SJCRH30 (cell line): ENCODE data around the gene MSMB. TPM values are rescaled to one million over a fixed set of nuclear protein-coding genes. Genes with fewer than 3 reads are reported as not detected.
"Not testable (repeated sequence)": the region's sequence is repeated elsewhere in the genome, so short reads cannot be mapped to it uniquely, and the experiment has no call there.

Experiments
- DNase-seq, 2 experiments: peaks; one replicate each; pipeline ENCODE4 v3.0.0-alpha.2; 2015 to 2020
- H3K27ac ChIP-seq: fragments of 250-450 bp; sonication (Bioruptor Pico); 2 replicates; pipeline ENCODE4 v1.5.1; 2020; ENCODE audit warnings: mild to moderate bottlenecking, moderate library complexity
- H3K27me3 ChIP-seq: fragments of 250-450 bp; sonication (Bioruptor Pico); 2 replicates; pipeline ENCODE4 v1.5.1; 2020; ENCODE audit warnings: mild to moderate bottlenecking, moderate library complexity
- H3K36me3 ChIP-seq: fragments of 250-450 bp; sonication (Bioruptor Pico); 2 replicates; pipeline ENCODE4 v1.5.1; 2020; ENCODE audit warnings: mild to moderate bottlenecking, moderate library complexity
- H3K4me1 ChIP-seq: fragments of 250-450 bp; sonication (Bioruptor Pico); 2 replicates; pipeline ENCODE4 v1.5.1; 2020; ENCODE audit warnings: mild to moderate bottlenecking, moderate library complexity
- H3K4me3 ChIP-seq: fragments of 250-450 bp; sonication (Bioruptor Pico); 2 replicates; pipeline ENCODE4 v1.5.1; 2020; ENCODE audit warnings: mild to moderate bottlenecking, moderate library complexity
- H3K9me3 ChIP-seq: fragments of 250-450 bp; sonication (Bioruptor Pico); replicated peaks from 2 replicates; pipeline ENCODE4 v1.5.1; 2020; ENCODE audit warnings: mild to moderate bottlenecking, moderate library complexity
- total RNA-seq: library from RNA; depleted of rRNA; stranded (reverse); fragments of >200 nt; shearing (Covaris generic); gene quantifications from 2 replicates; pipeline ENCODE4 v1.2.3, GENCODE V29; 2014

Gene MSMB
- total RNA-seq, 1 experiment from 2014 or later = not detected

DNA sequence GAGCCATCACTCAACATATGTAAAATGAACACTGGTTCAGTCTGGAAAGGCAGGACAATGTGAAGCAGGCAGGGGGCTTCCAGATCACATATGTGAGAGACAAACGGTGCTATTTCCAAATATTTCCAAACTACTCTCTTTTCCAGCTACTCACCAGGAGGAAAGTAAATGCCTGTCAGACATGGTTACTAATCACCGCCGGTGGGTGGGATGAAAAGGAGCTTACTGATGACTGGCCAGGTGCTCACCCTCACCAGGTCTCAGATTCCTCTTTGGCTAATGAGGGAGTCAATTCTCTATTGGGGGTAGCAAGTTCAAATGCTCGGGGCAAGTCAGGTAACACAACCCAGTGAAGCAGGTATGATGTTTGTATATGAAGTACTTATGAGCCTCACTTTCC, 9.7 kb upstream of the MSMB start:
- Histone ChIP-seq H3K4me3 (no peak overlapping the region), H3K36me3 (no peaks in the 10 kb centered on the region), H3K27me3 (no peaks in the 10 kb centered on the region)

DNA sequence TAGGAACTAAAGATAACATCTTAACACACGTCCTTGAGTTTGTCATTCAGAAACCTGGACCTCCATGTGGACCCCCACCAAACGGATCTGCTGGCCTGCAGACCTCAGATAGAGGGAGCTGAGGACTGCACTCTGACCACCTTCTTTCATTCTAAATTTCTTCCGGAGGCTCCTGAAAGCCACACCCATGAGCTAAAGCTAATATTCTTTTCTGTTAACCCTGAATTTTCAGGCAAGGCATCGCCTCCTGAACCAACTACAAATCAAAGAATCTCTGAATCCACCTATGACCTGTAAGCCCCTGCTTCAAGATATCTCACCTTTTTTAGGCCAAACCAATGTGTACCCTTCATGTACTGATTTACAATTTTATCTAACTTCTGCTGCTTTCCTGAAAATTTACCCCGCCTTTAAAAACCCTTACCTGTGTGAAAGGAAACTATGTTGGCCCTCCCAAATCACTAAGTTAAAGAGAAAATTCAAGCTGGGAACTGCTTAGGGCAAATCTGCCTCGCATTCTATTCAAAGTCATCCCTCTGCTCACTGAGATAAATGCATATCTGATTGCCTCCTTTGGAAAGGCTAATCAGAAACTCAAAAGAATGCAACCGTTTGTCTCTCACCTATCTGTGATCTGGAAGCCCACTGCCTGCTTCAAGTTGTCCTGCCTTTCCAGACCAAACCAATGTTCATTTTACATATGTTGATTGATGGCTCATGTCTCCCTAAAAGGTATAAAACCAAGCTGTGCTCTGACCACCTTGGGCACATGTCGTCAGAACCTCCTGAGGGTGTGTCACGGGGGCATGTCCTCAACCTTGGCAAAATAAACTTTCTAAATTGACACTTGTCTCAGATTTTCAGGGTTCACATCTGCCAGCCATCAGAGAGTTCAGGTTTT, 7.7 kb upstream of the MSMB start:
- Histone ChIP-seq H3K4me3 (no peak overlapping the region), H3K36me3 (no peaks in the 10 kb centered on the region), H3K27me3 (no peaks in the 10 kb centered on the region), H3K9me3 (no peaks in the 10 kb centered on the region), H3K4me1 (peaks cover 3% of the 10 kb centered on the region; the same call in 1 of the 2 replicates), H3K27ac (no peak overlapping the region)
- no peak for DNase-seq

More for the DNA sequence above, 9.7 kb upstream of the MSMB start:
- Histone ChIP-seq H3K4me1 (peaks cover 3% of the 10 kb centered on the region; the same call in 1 of the 2 replicates), H3K27ac (no peak overlapping the region), H3K9me3 (no peaks in the 10 kb centered on the region)
- DNase-seq = no peak

DNA sequence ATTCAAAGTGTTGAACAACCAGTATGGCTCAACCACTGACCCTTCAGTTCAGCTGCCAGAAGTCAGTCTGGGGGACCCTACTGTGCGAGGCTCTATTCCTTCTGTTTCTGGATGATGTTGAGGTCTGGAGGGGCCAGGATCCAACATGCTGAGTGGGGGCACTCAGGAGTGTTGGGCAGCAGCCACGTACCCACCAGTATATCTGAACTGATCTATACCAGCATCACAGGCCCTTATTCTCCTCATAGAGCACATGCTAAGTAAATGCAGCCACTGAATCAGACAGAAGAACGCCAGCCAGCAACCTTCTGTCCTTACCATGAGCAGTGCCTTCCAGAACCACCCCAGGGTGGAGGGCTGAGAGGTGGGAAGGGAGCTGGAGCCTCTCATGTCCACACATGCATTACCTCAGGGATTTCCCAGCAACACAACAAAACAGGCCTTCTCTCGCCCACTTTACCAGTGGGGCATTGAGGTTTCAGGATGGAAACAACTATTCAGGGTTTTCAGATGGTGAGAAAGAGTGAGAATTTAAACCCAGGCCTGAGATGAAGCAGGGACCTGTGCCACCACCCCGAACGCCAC, 6.8 kb upstream of the MSMB start:
- no peak overlapping the region for H3K4me3 ChIP-seq
- peaks cover 3% of the 10 kb centered on the region; the same call in 1 of the 2 replicates for H3K4me1 ChIP-seq
- no peaks in the 10 kb centered on the region for H3K36me3 ChIP-seq
- no peak for DNase-seq
- no peak overlapping the region for H3K27ac ChIP-seq
- H3K27me3 ChIP-seq = no peaks in the 10 kb centered on the region
- no peaks in the 10 kb centered on the region for H3K9me3 ChIP-seq

GRCh38 chr10:46052057-46052790, 6.2 kb upstream of the MSMB start:
- H3K4me1 ChIP-seq = peaks cover 3% of the 10 kb centered on the region; the same call in 1 of the 2 replicates
- DNase-seq = peak in 1 of 2 experiments; percentile 8
- no peak overlapping the region for H3K4me3 ChIP-seq
- no peaks in the 10 kb centered on the region for H3K36me3 ChIP-seq
- no peaks in the 10 kb centered on the region for H3K9me3 ChIP-seq
- no peak overlapping the region for H3K27ac ChIP-seq
- no peaks in the 10 kb centered on the region for H3K27me3 ChIP-seq

DNA sequence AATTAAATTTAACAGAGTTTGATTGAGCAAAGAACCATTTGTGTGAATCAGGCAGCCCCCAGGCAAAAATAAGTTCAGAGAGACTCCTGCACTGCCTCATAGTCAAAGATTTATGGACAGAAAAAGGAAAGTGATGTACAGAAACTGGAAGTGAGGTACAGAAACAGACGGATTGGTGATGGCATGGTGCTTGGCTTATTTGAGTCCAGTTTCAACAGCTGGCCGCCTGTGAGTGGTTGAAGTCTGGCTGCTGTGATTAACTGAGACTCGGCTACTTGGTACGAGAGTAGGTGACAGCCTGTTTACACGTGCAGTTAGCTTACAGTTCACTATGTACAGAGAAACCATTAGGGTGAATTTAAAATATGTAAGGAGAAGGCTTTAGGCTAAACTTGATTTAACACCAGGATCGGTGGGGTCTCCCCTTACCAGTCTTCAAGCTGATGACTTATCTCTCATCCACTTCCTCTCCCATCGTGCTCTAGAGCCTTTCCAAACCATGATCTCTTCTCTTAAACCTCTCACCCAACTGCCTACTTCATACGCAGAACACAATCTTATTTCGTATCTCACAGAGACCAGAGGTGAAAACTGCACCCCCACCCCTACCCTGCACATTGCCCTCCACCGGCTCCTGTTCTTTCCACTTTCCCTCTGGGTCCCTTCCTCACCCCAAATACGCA, 5.0 kb upstream of the MSMB start:
- no peaks in the 10 kb centered on the region for H3K9me3 ChIP-seq
- no peak overlapping the region for H3K4me3 ChIP-seq
- H3K27me3 ChIP-seq = no peaks in the 10 kb centered on the region
- no peak overlapping the region for H3K27ac ChIP-seq
- H3K4me1 ChIP-seq = peaks cover 3% of the 10 kb centered on the region; the same call in 1 of the 2 replicates
- DNase-seq = peak; percentile 11 to 58
- H3K36me3 ChIP-seq = no peaks in the 10 kb centered on the region

- not testable (repeated sequence) for H3K4me1 ChIP-seq, H3K27ac ChIP-seq, DNase-seq, H3K4me3 ChIP-seq, H3K27me3 ChIP-seq, H3K36me3 ChIP-seq, H3K9me3 ChIP-seq
These were observed 3.4 kb upstream of the MSMB start for GRCh38 chr10:46049497-46049831.

- Histone ChIP-seq H3K27ac (no peak overlapping the region), H3K36me3 (no peaks in the 10 kb centered on the region), H3K27me3 (no peaks in the 10 kb centered on the region), H3K9me3 (no peaks in the 10 kb centered on the region), H3K4me3 (no peak overlapping the region), H3K4me1 (peaks cover 3% of the 10 kb centered on the region; the same call in 1 of the 2 replicates)
- DNase-seq = no peak
These were observed 2.1 kb upstream of the MSMB start for GRCh38 chr10:46048152-46048551.

GRCh38 chr10:46042527-46042926, 3.5 kb downstream of the MSMB start:
- H3K36me3 ChIP-seq = no peaks in the 10 kb centered on the region
- DNase-seq = no peak

GRCh38 chr10:46040004-46040403, 6.1 kb downstream of the MSMB start:
- no peak overlapping the region for H3K27ac ChIP-seq

More at GRCh38 chr10:46042527-46042926, 3.5 kb downstream of the MSMB start:
- Histone ChIP-seq H3K27me3 (no peaks in the 10 kb centered on the region), H3K27ac (no peak overlapping the region), H3K9me3 (no peaks in the 10 kb centered on the region), H3K4me3 (no peak overlapping the region), H3K4me1 (no peaks in the 10 kb centered on the region)

DNA sequence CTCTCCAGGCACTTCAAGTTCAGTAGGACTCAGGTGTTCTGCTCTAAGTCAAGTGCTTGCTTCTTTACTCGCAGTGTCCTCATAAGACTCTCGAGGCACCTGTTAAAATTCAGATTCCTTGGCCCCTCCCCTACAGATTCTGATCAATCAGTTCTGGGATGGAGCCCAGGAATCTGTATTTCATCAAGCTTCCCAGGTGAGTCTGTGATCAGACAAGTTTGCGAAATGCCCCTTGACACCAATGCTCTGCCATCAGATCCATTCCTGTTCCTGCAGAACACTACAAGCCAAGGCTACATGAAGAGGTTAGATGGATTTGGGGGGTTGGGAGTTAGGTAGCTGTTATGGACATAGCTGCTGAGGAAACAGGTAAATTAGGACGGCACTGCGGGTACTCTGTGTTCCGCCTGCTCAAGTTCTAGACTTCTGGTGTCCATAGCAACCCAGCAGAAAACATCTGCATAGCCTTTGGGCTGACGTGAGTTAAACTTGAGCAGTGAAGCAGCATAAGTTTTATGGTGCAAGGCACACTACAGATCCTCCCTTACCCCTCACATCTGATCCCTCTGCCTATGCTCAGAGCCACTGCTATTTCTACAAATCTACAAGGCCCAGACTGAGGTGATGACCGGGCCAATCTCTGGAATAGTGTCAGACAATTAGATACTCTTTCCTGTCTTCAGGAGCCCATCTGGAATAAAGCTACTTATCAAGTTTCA, 8.8 kb downstream of the MSMB start:
- Histone ChIP-seq H3K4me3 (no peak overlapping the region), H3K36me3 (no peaks in the 10 kb centered on the region), H3K9me3 (no peaks in the 10 kb centered on the region), H3K4me1 (no peaks in the 10 kb centered on the region), H3K27me3 (no peaks in the 10 kb centered on the region), H3K27ac (no peak overlapping the region)
- DNase-seq = no peak

More at GRCh38 chr10:46040004-46040403, 6.1 kb downstream of the MSMB start:
- Histone ChIP-seq H3K27me3 (no peaks in the 10 kb centered on the region), H3K4me3 (no peak overlapping the region), H3K9me3 (no peaks in the 10 kb centered on the region), H3K4me1 (no peaks in the 10 kb centered on the region), H3K36me3 (no peaks in the 10 kb centered on the region)
- DNase-seq = no peak

DNA sequence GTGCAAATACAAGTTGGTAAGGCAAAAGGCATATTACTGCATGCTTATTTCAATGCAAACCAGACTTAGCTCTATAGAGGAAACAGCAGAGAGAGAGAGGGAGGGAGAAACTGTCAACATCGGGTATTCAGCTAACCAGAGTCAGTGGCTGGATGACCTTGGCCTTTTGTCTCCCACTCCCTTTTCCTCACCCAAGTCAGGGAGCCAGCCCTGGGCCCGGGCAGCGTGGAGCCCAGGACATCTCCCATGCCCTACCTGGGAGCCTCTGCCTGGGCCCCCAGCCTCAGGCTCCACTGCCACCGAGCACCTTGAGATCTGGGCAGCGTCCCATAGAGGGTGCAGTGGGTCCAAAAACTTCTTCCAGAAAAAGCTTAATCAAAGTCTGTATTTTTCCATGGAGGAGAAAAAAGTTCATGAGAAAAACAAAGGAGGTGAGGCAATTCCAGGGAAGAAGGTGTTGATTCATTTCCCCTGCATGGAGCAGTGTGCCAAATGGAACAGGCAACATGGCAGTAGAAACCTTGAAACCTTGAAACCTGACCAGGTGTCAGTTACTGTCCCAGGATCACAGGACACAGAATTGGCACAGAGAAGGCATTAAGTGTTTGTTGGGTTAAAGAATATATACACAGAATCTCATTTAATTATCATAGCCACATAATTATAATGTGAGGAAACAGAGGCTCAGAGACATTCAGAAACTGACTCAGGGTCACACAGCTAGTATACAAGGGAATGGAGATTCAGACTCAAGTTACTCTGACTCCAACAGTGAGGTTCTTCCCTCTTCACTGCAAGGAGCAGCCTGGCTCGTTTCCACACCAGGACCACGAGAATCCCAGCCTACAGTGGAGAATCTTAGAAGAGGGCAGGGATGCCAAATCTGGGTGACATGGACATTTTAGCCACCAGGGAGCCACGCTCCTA, 9.9 kb downstream of the MSMB start:
- Histone ChIP-seq H3K27me3 (no peaks in the 10 kb centered on the region), H3K9me3 (no peaks in the 10 kb centered on the region), H3K36me3 (no peaks in the 10 kb centered on the region), H3K27ac (no peak overlapping the region), H3K4me3 (no peak overlapping the region), H3K4me1 (no peaks in the 10 kb centered on the region)
- no peak for DNase-seq

- no peaks in the 10 kb centered on the region for H3K27me3 ChIP-seq
- peak; percentile 6 to 8 for DNase-seq
- no peaks in the 10 kb centered on the region for H3K36me3 ChIP-seq
- no peaks in the 10 kb centered on the region for H3K9me3 ChIP-seq
- no peak overlapping the region for H3K4me3 ChIP-seq
- no peaks in the 10 kb centered on the region for H3K4me1 ChIP-seq
- no peak overlapping the region for H3K27ac ChIP-seq
These were observed 12.5 kb downstream of the MSMB start for GRCh38 chr10:46033602-46034011.
